GM10248 (cell line): ENCODE measurements around the gene PLEKHA1.

Experiments used
- CTCF ChIA-PET: fragments of 300-600 bp; sonication (Branson Sonifier 250); formaldehyde crosslinking; extraction: SDS; loops from one replicate; lab custom pipeline; 2021; ENCODE audit warnings: antibody characterized with exemption; lab: Yijun Ruan, JAX
- POLR2A ChIA-PET: fragments of 350-650 bp; sonication (Branson Sonifier 250); formaldehyde crosslinking; extraction: SDS; loops from one replicate; lab custom pipeline; 2020; ENCODE audit warnings: antibody characterized with exemption; lab: Yijun Ruan, JAX
- DNase-seq: peaks from one replicate; pipeline ENCODE4 v3.0.0; 2012; ENCODE audit errors: extremely low spot score
- TF ChIP-seq, protein P1 (sequence below): IDR thresholded peaks from 2 replicates; pipeline ENCODE4 v1.5.1; 2012; ENCODE audit warnings: mild to moderate bottlenecking, low read depth; ENCODE audit errors: extremely low read depth, missing control alignments, control extremely low read depth

PLEKHA1 gene

GRCh38 chr10:122374237-122374858 is at the start of gene PLEKHA1:
Gene PLEKHA1 (plus strand): TSS chr10:122374708. CDS start chr10:122393201, 18,493 bp downstream.
- peak; percentile 90 for DNase-seq
- TF ChIP-seq, protein P1, sequence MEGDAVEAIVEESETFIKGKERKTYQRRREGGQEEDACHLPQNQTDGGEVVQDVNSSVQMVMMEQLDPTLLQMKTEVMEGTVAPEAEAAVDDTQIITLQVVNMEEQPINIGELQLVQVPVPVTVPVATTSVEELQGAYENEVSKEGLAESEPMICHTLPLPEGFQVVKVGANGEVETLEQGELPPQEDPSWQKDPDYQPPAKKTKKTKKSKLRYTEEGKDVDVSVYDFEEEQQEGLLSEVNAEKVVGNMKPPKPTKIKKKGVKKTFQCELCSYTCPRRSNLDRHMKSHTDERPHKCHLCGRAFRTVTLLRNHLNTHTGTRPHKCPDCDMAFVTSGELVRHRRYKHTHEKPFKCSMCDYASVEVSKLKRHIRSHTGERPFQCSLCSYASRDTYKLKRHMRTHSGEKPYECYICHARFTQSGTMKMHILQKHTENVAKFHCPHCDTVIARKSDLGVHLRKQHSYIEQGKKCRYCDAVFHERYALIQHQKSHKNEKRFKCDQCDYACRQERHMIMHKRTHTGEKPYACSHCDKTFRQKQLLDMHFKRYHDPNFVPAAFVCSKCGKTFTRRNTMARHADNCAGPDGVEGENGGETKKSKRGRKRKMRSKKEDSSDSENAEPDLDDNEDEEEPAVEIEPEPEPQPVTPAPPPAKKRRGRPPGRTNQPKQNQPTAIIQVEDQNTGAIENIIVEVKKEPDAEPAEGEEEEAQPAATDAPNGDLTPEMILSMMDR = no peak
- CTCF ChIA-PET = interaction anchor here (1.0 to 1.9 kb wide), 7 partner anchors 10 to 75 kb away, joined by 3 to 8 read pairs (median 4); no protein-coding TSS in a partner anchor
- POLR2A ChIA-PET = interaction anchor here (0.9 kb wide), 1 partner anchor 81 kb away, joined by 3 read pairs; no protein-coding TSS in a partner anchor

DNA sequence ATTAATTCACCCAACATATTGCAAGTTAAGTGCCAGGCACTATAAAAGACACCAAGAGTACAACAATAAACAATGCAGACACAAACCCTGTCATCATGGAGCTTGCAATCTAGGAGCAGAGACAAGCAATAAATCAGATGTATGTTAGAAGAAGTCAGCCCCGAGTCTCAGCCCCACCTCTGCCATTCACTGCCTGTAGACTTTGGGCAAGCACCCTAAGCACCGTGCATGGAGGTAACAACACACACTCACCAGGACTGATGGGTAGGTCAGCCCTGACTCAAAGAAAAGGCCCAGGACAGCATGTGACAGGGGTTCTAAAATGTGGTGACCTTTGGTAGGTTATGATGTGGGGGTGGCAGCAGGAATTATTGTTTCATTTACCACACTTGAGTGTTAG is 49.3 kb upstream of the PLEKHA1 start:
- no peak for DNase-seq
- ChIA-PET POLR2A (no interaction called here), CTCF (interaction anchor here (3.7 kb wide), 1 partner anchor 27 kb away, joined by 29 read pairs; no protein-coding TSS in a partner anchor)
- TF ChIP-seq, protein P1 = no peak

- peak; percentile 40 for DNase-seq
- CTCF ChIA-PET = interaction anchor here (1.7 kb wide), 1 partner anchor 47 kb away, joined by 5 read pairs; no protein-coding TSS in a partner anchor
Observed at GRCh38 chr10:122326385-122326784, 48.1 kb upstream of the PLEKHA1 start.

GRCh38 chr10:122326806-122327205 is 47.7 kb upstream of the PLEKHA1 start:
- TF ChIP-seq, protein P1 = no peak
- DNase-seq = no peak
- ChIA-PET POLR2A (no interaction called here), CTCF (interaction anchor here (1.2 to 1.8 kb wide), 4 partner anchors 20 to 108 kb away, joined by 3 to 9 read pairs (median 6); no protein-coding TSS in a partner anchor)

More at GRCh38 chr10:122326385-122326784, 48.1 kb upstream of the PLEKHA1 start:
- POLR2A ChIA-PET = no interaction called here
- TF ChIP-seq, protein P1 = no peak

DNA sequence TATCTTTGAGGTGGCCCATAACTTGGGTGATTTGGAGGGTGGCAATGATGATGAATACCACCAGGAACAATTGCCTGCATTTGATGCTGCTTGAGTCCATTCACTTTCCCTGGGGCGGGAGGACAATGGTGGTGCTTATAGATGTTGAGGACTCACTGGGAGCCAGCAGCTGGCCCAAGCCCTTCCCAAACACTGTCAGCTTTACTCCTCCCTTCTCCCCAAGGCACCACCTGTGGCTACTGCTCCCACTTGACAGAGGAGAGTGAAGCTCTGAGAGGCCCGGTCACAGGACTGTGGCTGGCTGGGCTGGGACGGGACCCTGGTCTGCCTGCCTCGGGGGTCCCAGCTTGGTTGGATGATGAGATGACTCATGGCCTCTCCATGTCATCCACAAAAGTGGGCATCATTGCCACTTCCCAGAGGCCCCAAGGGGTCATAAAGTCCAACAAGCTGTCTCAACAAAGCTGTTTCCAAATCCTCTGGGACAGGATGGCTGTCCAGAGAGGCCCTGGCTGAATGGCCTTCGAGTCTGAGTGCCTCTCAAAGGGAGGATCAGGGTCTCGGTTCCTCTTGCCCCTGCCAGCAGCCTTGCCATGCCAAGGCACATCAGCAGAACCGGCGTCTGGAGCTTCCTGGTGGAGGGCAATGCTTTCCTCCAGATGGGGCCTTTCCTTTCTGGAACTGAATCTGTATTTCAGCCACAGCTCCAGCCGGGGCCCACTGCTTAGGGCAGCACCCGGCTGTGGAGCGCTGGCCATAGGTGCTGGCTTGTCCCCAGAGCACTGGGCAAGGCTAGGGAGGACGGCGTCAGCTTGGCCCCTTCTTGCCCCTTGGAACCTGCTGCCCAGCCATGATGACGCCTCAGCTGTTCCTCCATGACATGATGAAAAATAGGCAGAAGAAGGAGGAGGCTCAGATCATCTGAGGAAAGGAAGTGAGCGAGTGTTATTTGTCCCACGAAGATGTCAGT is 47.0 kb upstream of the PLEKHA1 start:
- ChIA-PET CTCF (interaction anchor here (0.8 to 1.8 kb wide), 6 partner anchors 8 to 107 kb away, joined by 3 to 9 read pairs (median 4); no protein-coding TSS in a partner anchor), POLR2A (no interaction called here)
- TF ChIP-seq, protein P1 = no peak
- DNase-seq = no peak

- CTCF ChIA-PET = interaction anchor here (0.7 to 2.5 kb wide), 7 partner anchors 10 to 106 kb away, joined by 3 to 10 read pairs (median 3); no protein-coding TSS in a partner anchor
- POLR2A ChIA-PET = no interaction called here
- TF ChIP-seq, protein P1 = no peak
- peak; percentile 43 for DNase-seq
Observed at GRCh38 chr10:122328676-122329075, 45.8 kb upstream of the PLEKHA1 start.
